Choroid plexus epithelial cell (primary cell): Measurements from ENCODE around the gene VRK2.

Experiments
- DNase-seq: peaks from one replicate; pipeline ENCODE4 v3.0.0-alpha.2; 2010; ENCODE audit warnings: low read depth
- H3K4me3 ChIP-seq: 2 replicates; pipeline ENCODE4 v1.5.1; 2011; ENCODE audit warnings: low read depth, mild to moderate bottlenecking, control low read depth, low read length, moderate library complexity
- CTCF ChIP-seq: conservative IDR thresholded peaks from 2 replicates; pipeline ENCODE4 v1.5.1; 2011; ENCODE audit warnings: low read depth, mild to moderate bottlenecking, control low read depth, inconsistent platforms, low read length, moderate library complexity

Gene VRK2

GRCh38 chr2:58204195-58204959 is 157.8 kb downstream of the VRK2 start:
- TF ChIP-seq CTCF, result no peak
- no peak overlapping the region for H3K4me3 ChIP-seq
- DNase-seq, result peak; percentile 53

- TF ChIP-seq CTCF, result no peak
- no peak for DNase-seq
- H3K4me3 ChIP-seq, result no peak overlapping the region
Measured at GRCh38 chr2:58206785-58207184, 160.2 kb downstream of the VRK2 start.

GRCh38 chr2:58207189-58207588 is 160.6 kb downstream of the VRK2 start:
- DNase-seq, result no peak
- no peak for TF ChIP-seq CTCF
- H3K4me3 ChIP-seq, result no peak overlapping the region
